IMR-90 (cell line): Measurements from ENCODE around the gene TRAT1.
"Not testable (repeated sequence)": the region's sequence is repeated elsewhere in the genome, so short reads cannot be mapped to it uniquely, and the experiment has no call there.

Experiments
- CTCF ChIP-seq: conservative IDR thresholded peaks from 2 replicates; pipeline ENCODE4 v1.5.1; 2012; ENCODE audit warnings: mild to moderate bottlenecking, low read depth, low read length, improper control_type of control experiment
- ELK1 ChIP-seq: fragments of 150-350 bp; IDR thresholded peaks from 2 replicates; pipeline ENCODE4 v1.6.1; 2016; ENCODE audit warnings: low read depth, mild to moderate bottlenecking, low read length, moderate library complexity, borderline replicate concordance
- FOS ChIP-seq: fragments of 150-350 bp; IDR thresholded peaks from 2 replicates; pipeline ENCODE4 v1.6.1; 2016; ENCODE audit warnings: low read depth, low read length
- MAZ ChIP-seq: IDR thresholded peaks from 2 replicates; pipeline ENCODE4 v1.6.1; 2012; ENCODE audit warnings: low read depth, mild to moderate bottlenecking, low read length, improper control_type of control experiment, moderate library complexity, borderline replicate concordance
- POLR2A ChIP-seq: IDR thresholded peaks from 2 replicates; pipeline ENCODE4 v1.6.1; 2012; ENCODE audit warnings: mild to moderate bottlenecking, low read depth, low read length
- RAD21 ChIP-seq: IDR thresholded peaks from 2 replicates; pipeline ENCODE4 v1.6.1; 2012; ENCODE audit warnings: low read length, improper control_type of control experiment
- USF2 ChIP-seq: fragments of 150-350 bp; IDR thresholded peaks from 2 replicates; pipeline ENCODE4 v1.6.1; 2017; ENCODE audit warnings: mild to moderate bottlenecking, antibody characterized with exemption, low read length, low read depth

- not testable (repeated sequence) for TF ChIP-seq CTCF, POLR2A, FOS, MAZ, USF2, RAD21, ELK1
Measured at GRCh38 chr3:108823803-108824202, 1.2 kb downstream of the TRAT1 start.
